ENCODE results near the gene PPP4R3C. TPM values are rescaled to one million over a fixed set of nuclear protein-coding genes. Genes with fewer than 3 reads are reported as not detected.
"Not testable (repeated sequence)": the region's sequence is repeated elsewhere in the genome, so short reads cannot be mapped to it uniquely, and the experiment has no call there.

Gene PPP4R3C
- not detected for total RNA-seq

DNA sequence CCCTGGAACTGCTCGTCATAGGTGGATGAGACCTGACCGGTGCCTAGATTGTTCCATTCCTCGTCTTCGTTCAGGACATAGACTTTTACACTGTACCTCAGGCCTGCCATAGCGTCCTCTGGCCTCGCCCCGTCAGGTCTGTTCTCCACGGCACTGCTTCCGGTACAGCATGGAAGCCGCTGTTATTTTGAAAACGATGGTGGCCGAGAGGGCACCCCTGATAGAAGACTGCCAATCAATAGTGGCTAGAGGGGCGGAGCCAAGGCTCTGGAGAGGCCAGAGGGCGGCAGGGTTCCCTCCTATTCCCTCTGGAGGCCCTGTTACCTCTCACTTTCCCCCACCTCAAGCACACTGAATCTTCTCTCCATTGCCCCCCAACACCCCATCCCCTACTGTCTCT is at the start of gene PPP4R3C:
Gene PPP4R3C (minus strand): TSS at position 155 of the 400 bp plus-strand sequence. CDS start 45 bp downstream, at position 110.
- no peaks in the 10 kb centered on the region for H3K4me1 ChIP-seq
- peaks cover 0 to 4% (median 0%) of the 10 kb centered on the region in 4 donors for H3K9me3 ChIP-seq
- no peak within 1 kb of the TSS for H3K4me3 ChIP-seq
- DNase-seq (no peak), ATAC-seq (ENCODE audit: low FRiP score in 2 of 2) (no peak)
- H3K36me3 ChIP-seq = no peaks in the 10 kb centered on the region
- no peak for TF ChIP-seq EP300 (IDR thresholded peaks at IDR 0.05)
- no peak for TF ChIP-seq POLR2AphosphoS5 (IDR thresholded peaks at IDR 0.05)
- no peak for TF ChIP-seq CTCF (IDR thresholded peaks at IDR 0.05)
- no peak for TF ChIP-seq POLR2A (IDR thresholded peaks at IDR 0.05)
- H3K27me3 ChIP-seq = no peaks in the 10 kb centered on the region
- 64 to 87% methylated on average over 6 to 14 of the region's 14 CpGs for WGBS, 2 donors
- H3K27ac ChIP-seq = no peak within 1 kb of the TSS

- Histone ChIP-seq H3K27ac (no peak overlapping the region), H3K4me3 (no peak overlapping the region), H3K9me3 (no peaks in the 10 kb centered on the region), H3K36me3 (no peaks in the 10 kb centered on the region), H3K27me3 (no peaks in the 10 kb centered on the region), H3K4me1 (no peaks in the 10 kb centered on the region)
- WGBS, 2 donors = 66 to 71% methylated on average over 4 of the region's 4 CpGs
- DNase-seq = no peak
- no peak for TF ChIP-seq POLR2AphosphoS5 (IDR thresholded peaks at IDR 0.05)
- TF ChIP-seq EP300 (IDR thresholded peaks at IDR 0.05) = no peak
- TF ChIP-seq POLR2A (IDR thresholded peaks at IDR 0.05) = no peak
- TF ChIP-seq CTCF (IDR thresholded peaks at IDR 0.05) = no peak
- ATAC-seq (ENCODE audit: low FRiP score in 2 of 2) = no peak
Measured at GRCh38 chrX:27491397-27491796, 28.3 kb upstream of the PPP4R3C start.

DNA sequence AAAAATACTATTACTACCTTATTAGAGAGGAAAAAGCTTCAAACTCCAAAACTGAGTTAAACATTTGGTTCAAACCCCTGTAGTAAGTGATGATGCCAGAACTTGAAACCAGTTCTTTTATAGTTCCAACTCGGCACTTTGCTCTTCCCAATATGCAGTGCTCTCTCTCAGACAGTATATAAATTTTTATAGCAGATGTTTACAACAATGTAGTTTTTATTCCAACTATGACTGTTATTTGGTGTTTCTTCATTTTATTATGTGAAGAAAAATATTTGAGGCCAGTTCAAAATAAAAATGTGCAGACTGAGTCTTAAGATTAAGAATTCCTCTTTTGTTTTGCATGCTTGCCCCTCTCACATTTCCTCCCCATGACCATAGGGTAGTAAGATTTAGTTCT is 2.9 kb upstream of the PPP4R3C start:
- Histone ChIP-seq H3K4me1 (no peaks in the 10 kb centered on the region), H3K27me3 (no peaks in the 10 kb centered on the region), H3K9me3 (no peaks in the 10 kb centered on the region), H3K27ac (no peak overlapping the region), H3K4me3 (no peak overlapping the region), H3K36me3 (no peaks in the 10 kb centered on the region)
- ATAC-seq (ENCODE audit: low FRiP score in 2 of 2) (no peak), DNase-seq (no peak)
- TF ChIP-seq EP300 (IDR thresholded peaks at IDR 0.05) (no peak), POLR2A (IDR thresholded peaks at IDR 0.05) (no peak), POLR2AphosphoS5 (IDR thresholded peaks at IDR 0.05) (no peak), CTCF (IDR thresholded peaks at IDR 0.05) (no peak)
- WGBS, 2 donors = 52 to 74% methylated on average over 1 of the region's 1 CpG

- Histone ChIP-seq H3K27me3 (no peaks in the 10 kb centered on the region), H3K27ac (no peak overlapping the region), H3K4me3 (no peak overlapping the region), H3K4me1 (no peaks in the 10 kb centered on the region), H3K9me3 (no peaks in the 10 kb centered on the region), H3K36me3 (no peaks in the 10 kb centered on the region)
- TF ChIP-seq POLR2A (IDR thresholded peaks at IDR 0.05) (no peak), EP300 (IDR thresholded peaks at IDR 0.05) (no peak), POLR2AphosphoS5 (IDR thresholded peaks at IDR 0.05) (no peak), CTCF (IDR thresholded peaks at IDR 0.05) (no peak)
- DNase-seq = no peak
- no peak for ATAC-seq (ENCODE audit: low FRiP score in 2 of 2)
Measured at GRCh38 chrX:27465036-27465435, 1.9 kb upstream of the PPP4R3C start.

DNA sequence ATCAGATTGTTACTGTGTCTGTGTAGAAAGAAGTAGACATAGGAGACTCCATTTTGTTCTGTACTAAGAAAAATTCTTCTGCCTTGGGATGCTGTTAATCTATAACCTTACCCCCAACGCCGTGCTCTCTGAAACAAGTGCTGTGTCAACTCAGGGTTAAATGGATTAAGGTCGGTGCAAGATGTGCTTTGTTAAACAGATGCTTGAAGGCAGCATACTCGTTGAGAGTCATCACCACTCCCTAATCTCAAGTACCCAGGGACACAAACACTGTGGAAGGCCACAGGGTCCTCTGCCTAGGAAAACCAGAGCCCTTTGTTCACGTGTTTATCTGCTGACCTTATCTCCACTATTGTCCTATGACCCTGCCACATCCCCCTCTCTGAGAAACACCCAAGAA is 4.0 kb downstream of the PPP4R3C start:
- not testable (repeated sequence) for H3K4me1 ChIP-seq; H3K4me3 ChIP-seq; DNase-seq; H3K9me3 ChIP-seq; ATAC-seq (ENCODE audit: low FRiP score in 2 of 2); H3K36me3 ChIP-seq; H3K27ac ChIP-seq; H3K27me3 ChIP-seq
- 57 to 72% methylated on average over 5 of the region's 5 CpGs for WGBS, 2 donors

GRCh38 chrX:27458544-27458943 is 4.6 kb downstream of the PPP4R3C start:
- H3K4me3 ChIP-seq; H3K36me3 ChIP-seq; H3K27ac ChIP-seq; H3K9me3 ChIP-seq; H3K4me1 ChIP-seq; H3K27me3 ChIP-seq; ATAC-seq (ENCODE audit: low FRiP score in 2 of 2): not testable (repeated sequence)
- 86% methylated on average over 20 of the region's 30 CpGs; no CpG with 5 or more reads in 1 of the 2 donors for WGBS, 2 donors
- DNase-seq = peak in 1 of 2 donors; percentile 23

Measured in upper lobe of left lung (tissue), 6 donors.